GM12875 (cell line): Measurements from ENCODE around the gene MRPL14.

Source experiments
- H3K4me3 ChIP-seq: one replicate; pipeline ENCODE4 v1.5.1; 2011; ENCODE audit warnings: low read depth, low read length, control low read depth
- TF ChIP-seq, protein P1 (sequence below): IDR thresholded peaks from 2 replicates; pipeline ENCODE4 v1.5.1; 2011; ENCODE audit warnings: low read depth, mild to moderate bottlenecking, control low read depth, inconsistent platforms, low read length, moderate library complexity, borderline replicate concordance; ENCODE audit not compliant: insufficient read depth

The MRPL14 gene

DNA sequence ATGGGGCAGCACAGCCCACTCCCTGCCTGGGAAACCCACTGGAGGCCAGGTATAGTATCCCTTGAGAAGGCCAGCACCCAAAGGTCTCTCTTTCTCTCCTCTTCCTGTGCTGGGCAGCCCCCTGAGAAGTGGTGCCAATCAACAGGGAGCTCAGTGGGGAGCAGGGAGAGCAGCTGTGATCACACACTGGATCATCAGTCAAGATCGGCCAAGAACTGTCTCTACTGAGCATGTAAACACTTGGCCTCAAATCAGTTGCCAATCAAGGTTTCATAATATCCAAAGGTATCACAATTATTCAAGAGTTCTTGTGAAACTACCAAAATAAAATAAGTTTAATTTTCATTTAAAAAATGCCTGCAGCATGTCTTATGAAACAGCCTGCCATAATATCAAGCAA, 18.8 kb downstream of the MRPL14 start:
- TF ChIP-seq, protein P1, sequence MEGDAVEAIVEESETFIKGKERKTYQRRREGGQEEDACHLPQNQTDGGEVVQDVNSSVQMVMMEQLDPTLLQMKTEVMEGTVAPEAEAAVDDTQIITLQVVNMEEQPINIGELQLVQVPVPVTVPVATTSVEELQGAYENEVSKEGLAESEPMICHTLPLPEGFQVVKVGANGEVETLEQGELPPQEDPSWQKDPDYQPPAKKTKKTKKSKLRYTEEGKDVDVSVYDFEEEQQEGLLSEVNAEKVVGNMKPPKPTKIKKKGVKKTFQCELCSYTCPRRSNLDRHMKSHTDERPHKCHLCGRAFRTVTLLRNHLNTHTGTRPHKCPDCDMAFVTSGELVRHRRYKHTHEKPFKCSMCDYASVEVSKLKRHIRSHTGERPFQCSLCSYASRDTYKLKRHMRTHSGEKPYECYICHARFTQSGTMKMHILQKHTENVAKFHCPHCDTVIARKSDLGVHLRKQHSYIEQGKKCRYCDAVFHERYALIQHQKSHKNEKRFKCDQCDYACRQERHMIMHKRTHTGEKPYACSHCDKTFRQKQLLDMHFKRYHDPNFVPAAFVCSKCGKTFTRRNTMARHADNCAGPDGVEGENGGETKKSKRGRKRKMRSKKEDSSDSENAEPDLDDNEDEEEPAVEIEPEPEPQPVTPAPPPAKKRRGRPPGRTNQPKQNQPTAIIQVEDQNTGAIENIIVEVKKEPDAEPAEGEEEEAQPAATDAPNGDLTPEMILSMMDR = no peak
- H3K4me3 ChIP-seq = no peak overlapping the region

DNA sequence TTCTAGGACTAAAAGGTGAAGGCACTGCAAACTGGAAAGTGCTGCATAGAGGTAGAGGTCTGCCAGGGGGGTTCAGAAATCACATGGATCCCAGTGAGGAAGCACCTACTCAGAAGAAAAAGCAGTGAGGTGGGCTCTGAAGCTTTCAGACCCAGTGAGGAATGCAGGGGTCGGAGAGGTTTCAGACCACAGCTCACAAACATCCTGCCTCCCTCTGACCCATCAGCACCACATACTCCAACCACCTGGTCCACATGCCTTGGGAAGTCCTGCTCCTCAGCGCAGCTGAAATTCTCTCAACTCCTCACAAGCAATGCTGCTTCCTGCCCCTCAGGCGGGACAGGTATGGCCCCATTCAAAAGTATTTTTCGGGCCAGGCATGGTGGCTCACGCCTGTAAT, 20.2 kb downstream of the MRPL14 start:
- TF ChIP-seq, protein P1 = no peak
- no peak overlapping the region for H3K4me3 ChIP-seq

DNA sequence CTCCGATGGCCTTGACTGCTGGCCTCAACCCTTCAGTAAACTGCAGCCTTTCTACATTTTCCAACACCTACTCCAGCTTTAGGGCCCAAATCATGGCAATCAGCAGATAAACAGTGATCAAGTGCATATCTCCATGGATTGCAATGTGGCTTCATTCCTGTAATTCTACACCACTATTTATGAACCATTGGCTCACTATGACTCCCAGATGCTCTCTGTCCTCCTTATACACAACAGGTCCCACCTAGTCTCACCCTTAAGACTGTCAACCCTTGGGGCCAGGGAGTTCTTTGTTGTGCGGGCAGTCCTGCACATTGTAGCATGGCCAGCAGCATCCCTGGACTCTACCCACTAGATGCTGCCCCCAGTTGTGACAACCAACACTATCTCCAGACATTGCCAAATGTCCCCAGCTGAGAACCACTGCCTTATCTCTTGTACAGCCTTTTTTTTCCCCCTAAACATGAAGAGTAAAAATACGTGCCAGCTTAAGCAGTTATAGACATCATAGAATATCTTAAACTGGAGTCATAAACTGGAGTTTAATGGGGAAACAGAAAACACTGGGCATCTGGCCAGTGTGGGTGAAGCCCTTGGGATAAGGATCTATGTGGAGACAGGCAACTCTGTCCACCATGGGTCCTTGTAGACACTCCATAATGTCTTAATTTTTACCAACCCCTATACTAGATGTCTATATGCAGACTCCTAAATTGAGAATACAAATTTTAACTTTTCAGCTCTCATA, 21.1 kb downstream of the MRPL14 start:
- H3K4me3 ChIP-seq = no peak overlapping the region
- TF ChIP-seq, protein P1 = no peak

DNA sequence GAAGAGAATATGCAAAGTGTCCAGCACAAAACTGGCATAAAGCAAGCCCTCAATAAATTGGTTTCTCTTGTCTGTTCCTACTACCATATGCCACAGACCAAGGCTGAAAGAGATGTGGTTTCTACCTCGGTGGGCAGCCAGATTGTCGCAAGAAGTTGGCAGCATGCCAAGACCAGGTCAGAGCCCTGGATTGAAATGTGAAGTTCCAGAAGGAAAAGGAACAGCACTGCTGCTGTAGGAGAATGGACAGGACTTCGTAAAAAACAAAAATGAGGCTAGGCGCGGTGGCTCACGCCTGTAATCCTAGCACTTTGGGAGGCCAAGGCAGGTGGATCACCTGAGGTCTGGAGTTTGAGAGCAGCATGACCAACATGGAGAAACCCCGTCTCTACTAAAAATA, 22.1 kb downstream of the MRPL14 start:
- H3K4me3 ChIP-seq = no peak overlapping the region
- TF ChIP-seq, protein P1 = no peak

DNA sequence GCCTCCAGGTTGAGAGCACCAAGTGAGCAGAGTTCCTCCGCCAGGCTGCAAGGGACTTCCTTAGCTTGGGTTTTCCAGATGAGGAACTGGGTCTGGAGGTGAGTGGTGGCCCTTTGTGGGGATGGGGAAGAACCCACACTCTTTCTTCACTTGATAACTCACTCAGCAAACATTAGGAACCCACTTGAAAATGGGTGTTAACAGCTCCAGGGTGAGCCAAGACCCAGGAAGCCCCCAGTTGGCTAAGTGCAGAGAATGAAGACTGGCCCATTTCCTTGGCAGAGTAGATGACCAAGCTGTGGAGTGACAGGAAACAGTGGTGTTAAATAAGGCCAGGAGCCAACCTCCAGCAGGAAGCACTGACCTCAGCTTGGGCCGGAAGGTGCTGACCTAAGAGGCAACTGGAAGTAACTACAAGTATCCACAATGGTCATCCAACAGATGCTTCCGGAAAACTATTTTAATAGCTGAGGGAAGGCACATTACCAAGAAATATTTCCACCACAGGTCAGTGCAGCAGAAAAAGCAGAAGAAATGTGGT, 22.7 kb downstream of the MRPL14 start:
- H3K4me3 ChIP-seq = no peak overlapping the region
- TF ChIP-seq, protein P1 = no peak

DNA sequence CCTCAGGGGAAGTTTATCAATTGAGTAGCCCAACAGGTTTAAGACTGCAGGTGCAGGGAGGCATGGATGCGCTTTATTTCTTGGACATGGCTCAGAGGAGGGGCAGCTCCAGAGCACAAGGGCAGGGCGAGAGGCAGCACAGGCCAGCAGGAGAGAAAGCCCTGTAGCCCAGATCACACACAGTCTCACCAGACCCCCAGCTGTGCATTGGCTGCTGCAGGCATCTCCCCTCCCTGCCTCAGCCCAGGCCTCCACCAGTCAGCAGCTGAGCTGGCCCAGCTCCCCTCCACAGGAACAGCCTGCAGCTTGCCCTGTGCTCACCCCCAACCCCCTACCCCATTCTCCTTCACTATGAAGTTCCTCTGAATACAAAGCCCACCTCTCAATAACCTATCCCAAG, 24.7 kb downstream of the MRPL14 start:
- TF ChIP-seq, protein P1 = no peak
- no peak overlapping the region for H3K4me3 ChIP-seq

DNA sequence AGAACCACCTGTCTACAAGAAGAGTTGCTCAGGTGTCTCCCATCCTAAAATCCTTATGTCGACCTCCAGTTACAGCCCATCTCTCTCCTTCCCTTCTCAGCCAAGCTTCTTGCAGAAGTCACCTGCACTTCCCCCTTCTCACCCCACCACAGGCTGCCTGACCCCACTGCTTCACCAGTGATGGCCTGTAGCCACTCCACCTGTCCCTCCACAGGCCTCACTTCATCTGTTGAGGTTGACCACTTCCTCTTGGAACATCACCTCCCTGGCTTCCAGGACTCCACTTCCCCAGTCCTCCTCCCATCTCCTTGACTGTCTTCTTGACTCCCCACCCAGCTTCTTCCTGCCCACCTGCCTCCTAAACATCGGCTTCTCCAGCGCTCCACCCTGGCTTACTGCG, 25.4 kb downstream of the MRPL14 start:
- TF ChIP-seq, protein P1 = no peak
- no peak overlapping the region for H3K4me3 ChIP-seq
